GM23338 (cell line): ENCODE data around the gene INSL6. TPM values are rescaled to one million over a fixed set of nuclear protein-coding genes. Genes with fewer than 3 reads are reported as not detected.

ENCODE experiments used
- ATAC-seq: fragments of 200-7000 bp; cut with Tn5 transposase; 3 replicates; pipeline ENCODE4 v1.9.1; 2020
- DNase-seq: peaks from one replicate; pipeline ENCODE4 v3.0.0-alpha.2; 2015; ENCODE audit warnings: low spot score
- H2AFZ ChIP-seq: fragments of 200-600 bp; sonication (generic); 2 replicates; pipeline ENCODE4 v1.8.0; 2016; ENCODE audit warnings: antibody characterized with exemption, mild to moderate bottlenecking, moderate library complexity
- H3F3A ChIP-seq: fragments of 200-600 bp; sonication (generic); replicated peaks from 2 replicates; pipeline ENCODE4 v1.8.0; 2017; ENCODE audit warnings: antibody characterized with exemption, mixed run types, low read depth
- H3K27ac ChIP-seq: fragments of 200-600 bp; sonication (generic); 2 replicates; pipeline ENCODE4 v1.6.1; 2016; ENCODE audit warnings: low read depth
- H3K27me3 ChIP-seq: fragments of 200-600 bp; sonication (generic); 2 replicates; pipeline ENCODE4 v1.8.0; 2016; ENCODE audit warnings: mild to moderate bottlenecking, mixed run types, moderate library complexity; ENCODE audit not compliant: insufficient read depth
- H3K36me3 ChIP-seq: fragments of 200-600 bp; sonication (generic); 2 replicates; pipeline ENCODE4 v1.8.0; 2016; ENCODE audit warnings: mild to moderate bottlenecking; ENCODE audit not compliant: insufficient read depth
- H3K4me1 ChIP-seq: fragments of 200-600 bp; sonication (generic); 2 replicates; pipeline ENCODE4 v1.8.0; 2016; ENCODE audit warnings: mild to moderate bottlenecking, moderate library complexity; ENCODE audit not compliant: insufficient read depth
- H3K4me2 ChIP-seq: fragments of 200-600 bp; sonication (generic); 2 replicates; pipeline ENCODE4 v1.7.1; 2017; ENCODE audit warnings: mixed run types
- H3K4me3 ChIP-seq: fragments of 200-600 bp; sonication (generic); 2 replicates; pipeline ENCODE4 v1.6.1; 2016; ENCODE audit warnings: mixed run types
- H3K79me2 ChIP-seq: fragments of 200-600 bp; sonication (generic); replicated peaks from 2 replicates; pipeline ENCODE4 v1.8.0; 2017; ENCODE audit warnings: mild to moderate bottlenecking; ENCODE audit not compliant: insufficient read depth
- H3K9me2 ChIP-seq: fragments of 200-600 bp; sonication (generic); 2 replicates; pipeline ENCODE4 v1.8.0; 2017; ENCODE audit not compliant: insufficient read depth
- H4K20me1 ChIP-seq: fragments of 200-600 bp; sonication (generic); replicated peaks from 2 replicates; pipeline ENCODE4 v1.8.0; 2017; ENCODE audit warnings: mild to moderate bottlenecking; ENCODE audit not compliant: insufficient read depth
- H3K27ac Mint-ChIP-seq: 2 replicates; pipeline ENCODE4 v1.8.0; 2020; ENCODE audit warnings: inconsistent platforms, mild to moderate bottlenecking, moderate library complexity, mixed read lengths
- H3K27me3 Mint-ChIP-seq: 3 replicates; pipeline ENCODE4 v1.8.0; 2022; ENCODE audit warnings: low read depth, mild to moderate bottlenecking, moderate library complexity, mixed read lengths, inconsistent platforms; ENCODE audit not compliant: insufficient read depth, poor library complexity
- H3K36me3 Mint-ChIP-seq: 3 replicates; pipeline ENCODE4 v1.8.0; 2021; ENCODE audit warnings: low read depth, mild to moderate bottlenecking, inconsistent platforms, moderate library complexity, mixed read lengths
- H3K4me1 Mint-ChIP-seq: 3 replicates; pipeline ENCODE4 v1.8.0; 2020; ENCODE audit warnings: mild to moderate bottlenecking, inconsistent platforms, mixed read lengths
- H3K4me3 Mint-ChIP-seq: 3 replicates; pipeline ENCODE4 v1.8.0; 2021; ENCODE audit warnings: moderate library complexity, mild to moderate bottlenecking, inconsistent platforms, mixed read lengths
- H3K9me3 Mint-ChIP-seq: 3 replicates; pipeline ENCODE4 v1.8.0; 2020; ENCODE audit warnings: moderate library complexity, mild to moderate bottlenecking, inconsistent platforms, mixed read lengths
- CREB1 ChIP-seq: fragments of 250-450 bp; sonication (Bioruptor Pico); IDR thresholded peaks from 2 replicates; pipeline ENCODE4 v1.5.0; 2020; ENCODE audit warnings: low read depth, mild to moderate bottlenecking, moderate library complexity
- EZH2phosphoT487 ChIP-seq: fragments of 200-600 bp; sonication (generic); IDR thresholded peaks from one replicate; pipeline ENCODE4 v1.8.1; 2018; ENCODE audit warnings: antibody characterized with exemption; ENCODE audit not compliant: unreplicated experiment
- JUNB ChIP-seq: IDR thresholded peaks from one replicate; pipeline ENCODE4 v1.6.1; 2016; ENCODE audit warnings: antibody characterized with exemption; ENCODE audit not compliant: unreplicated experiment
- NANOG ChIP-seq: IDR thresholded peaks from 2 replicates; pipeline ENCODE4 v1.6.1; 2016; ENCODE audit warnings: antibody characterized with exemption, borderline replicate concordance
- POLR2AphosphoS5 ChIP-seq: IDR thresholded peaks from 2 replicates; pipeline ENCODE4 v1.6.1; 2016; ENCODE audit warnings: antibody characterized with exemption, low read depth
- ZNF114 ChIP-seq: fragments of 250-450 bp; sonication (Bioruptor Pico); IDR thresholded peaks from 2 replicates; pipeline ENCODE4 v1.5.0; 2020; ENCODE audit warnings: mild to moderate bottlenecking, moderate library complexity
- ZNF331 ChIP-seq: fragments of 250-450 bp; sonication (Bioruptor Pico); IDR thresholded peaks from 2 replicates; pipeline ENCODE4 v1.5.0; 2020; ENCODE audit warnings: low read depth, mild to moderate bottlenecking, moderate library complexity
- polyA plus RNA-seq: library from polyadenylated mRNA; unstranded; fragments of >200 nt; fragmentation: Nextera tagmentation; extraction: Ambion mirVana; gene quantifications from 2 replicates; pipeline ENCODE4 v1.2.1, GENCODE V29; 2016
- total RNA-seq: library from RNA; depleted of rRNA; stranded (reverse); fragments of >200 nt; shearing (Covaris generic); gene quantifications from 2 replicates; pipeline ENCODE4 v1.2.3, GENCODE V29; 2014
- TF ChIP-seq, protein P1 (sequence below): IDR thresholded peaks from 2 replicates; pipeline ENCODE4 v1.6.1; 2016; ENCODE audit warnings: antibody characterized with exemption
- TF ChIP-seq, protein P2 (sequence below): IDR thresholded peaks from one replicate; pipeline ENCODE4 v1.6.1; 2018; ENCODE audit warnings: antibody characterized with exemption; ENCODE audit not compliant: unreplicated experiment

The INSL6 gene
- total and polyA plus RNA-seq, 2 experiments from 2014 or later, result not detected

GRCh38 chr9:5122116-5122515, 63.3 kb downstream of the INSL6 start:
- no peaks in the 10 kb centered on the region for H3K27me3 Mint-ChIP-seq
- ATAC-seq, result no peak

DNA sequence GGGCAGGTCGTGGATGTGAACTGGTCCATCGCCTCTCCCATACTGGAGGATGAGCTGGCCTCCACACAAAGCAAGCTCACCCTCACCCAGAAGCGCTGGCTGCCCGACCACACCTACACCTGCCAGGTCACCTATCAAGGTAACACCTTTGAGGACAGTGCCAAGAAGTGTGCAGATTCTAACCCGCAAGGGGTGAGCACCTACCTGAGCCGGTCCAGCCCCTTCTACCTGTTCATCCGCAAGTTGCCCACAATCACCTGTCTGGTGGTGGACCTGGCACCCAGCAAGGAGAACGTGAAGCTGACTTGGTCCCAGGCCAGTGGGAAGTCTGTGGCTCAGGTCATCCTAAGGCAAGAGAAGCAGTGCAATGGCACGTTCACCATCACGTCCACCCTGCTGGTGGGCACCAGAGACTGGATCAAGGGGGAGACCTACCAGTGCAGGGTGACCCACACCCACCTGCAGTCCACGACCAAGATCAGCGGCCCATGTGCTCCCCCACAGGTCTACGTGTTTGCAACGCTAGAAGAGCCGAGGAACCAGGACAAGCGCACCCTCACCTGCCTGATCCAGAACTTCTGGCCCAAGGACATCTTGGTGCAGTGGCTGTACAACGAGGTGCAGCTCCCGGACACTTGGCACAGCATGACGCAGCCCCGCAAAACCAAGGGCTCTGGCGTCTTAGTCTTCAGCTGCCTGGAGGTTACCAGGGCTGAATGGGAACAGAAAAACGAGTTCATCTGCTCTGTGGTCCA, 71.3 kb downstream of the INSL6 start:
- H3K27me3 ChIP-seq, result no peaks in the 10 kb centered on the region
- peaks cover 8% of the 10 kb centered on the region; the same call in 2 of the 3 replicates for H3K36me3 Mint-ChIP-seq
- H3K9me3 Mint-ChIP-seq, result 0 out of 3 replicates have a peak, but pooled peaks cover 4% of the 10 kb centered on the region
- DNase-seq (no peak), ATAC-seq (no peak)
- no peak overlapping the region for H3K4me2 ChIP-seq
- H3K27ac Mint-ChIP-seq, result no peak overlapping the region
- H3K36me3 ChIP-seq, result no peaks in the 10 kb centered on the region
- no peak overlapping the region for H2AFZ ChIP-seq
- no peaks in the 10 kb centered on the region for H3F3A ChIP-seq
- no peak overlapping the region for H3K27ac ChIP-seq
- no peaks in the 10 kb centered on the region for H3K4me1 Mint-ChIP-seq
- no peaks in the 10 kb centered on the region for H3K79me2 ChIP-seq
- H3K4me3 Mint-ChIP-seq, result no peak overlapping the region
- no peaks in the 10 kb centered on the region for H4K20me1 ChIP-seq
- no peaks in the 10 kb centered on the region for H3K9me2 ChIP-seq
- no peaks in the 10 kb centered on the region for H3K4me1 ChIP-seq
- no peak overlapping the region for H3K4me3 ChIP-seq
- H3K27me3 Mint-ChIP-seq, result no peaks in the 10 kb centered on the region
- TF ChIP-seq EZH2phosphoT487, result no peak
- no peak for TF ChIP-seq POLR2AphosphoS5
- TF ChIP-seq ZNF331 (CRISPR knock-in tag), result no peak
- no peak for TF ChIP-seq ZNF114 (CRISPR knock-in tag)
- no peak for TF ChIP-seq CREB1
- no peak for TF ChIP-seq NANOG
- TF ChIP-seq, protein P1, sequence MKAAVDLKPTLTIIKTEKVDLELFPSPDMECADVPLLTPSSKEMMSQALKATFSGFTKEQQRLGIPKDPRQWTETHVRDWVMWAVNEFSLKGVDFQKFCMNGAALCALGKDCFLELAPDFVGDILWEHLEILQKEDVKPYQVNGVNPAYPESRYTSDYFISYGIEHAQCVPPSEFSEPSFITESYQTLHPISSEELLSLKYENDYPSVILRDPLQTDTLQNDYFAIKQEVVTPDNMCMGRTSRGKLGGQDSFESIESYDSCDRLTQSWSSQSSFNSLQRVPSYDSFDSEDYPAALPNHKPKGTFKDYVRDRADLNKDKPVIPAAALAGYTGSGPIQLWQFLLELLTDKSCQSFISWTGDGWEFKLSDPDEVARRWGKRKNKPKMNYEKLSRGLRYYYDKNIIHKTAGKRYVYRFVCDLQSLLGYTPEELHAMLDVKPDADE, result no peak

More at GRCh38 chr9:5122116-5122515, 63.3 kb downstream of the INSL6 start:
- H2AFZ ChIP-seq, result no peak overlapping the region
- Mint-ChIP-seq H3K9me3 (no peaks in the 10 kb centered on the region), H3K4me3 (no peak overlapping the region), H3K4me1 (no peaks in the 10 kb centered on the region), H3K36me3 (no peaks in the 10 kb centered on the region), H3K27ac (no peak overlapping the region)
- H3K79me2 ChIP-seq, result no peaks in the 10 kb centered on the region
- H3F3A ChIP-seq, result no peaks in the 10 kb centered on the region
- H3K9me2 ChIP-seq, result no peaks in the 10 kb centered on the region
- H3K4me1 ChIP-seq, result no peaks in the 10 kb centered on the region; the same call in 1 of the 2 replicates
- no peaks in the 10 kb centered on the region for H3K27me3 ChIP-seq
- TF ChIP-seq NANOG (no peak), JUNB (no peak)
- TF ChIP-seq, protein P2, sequence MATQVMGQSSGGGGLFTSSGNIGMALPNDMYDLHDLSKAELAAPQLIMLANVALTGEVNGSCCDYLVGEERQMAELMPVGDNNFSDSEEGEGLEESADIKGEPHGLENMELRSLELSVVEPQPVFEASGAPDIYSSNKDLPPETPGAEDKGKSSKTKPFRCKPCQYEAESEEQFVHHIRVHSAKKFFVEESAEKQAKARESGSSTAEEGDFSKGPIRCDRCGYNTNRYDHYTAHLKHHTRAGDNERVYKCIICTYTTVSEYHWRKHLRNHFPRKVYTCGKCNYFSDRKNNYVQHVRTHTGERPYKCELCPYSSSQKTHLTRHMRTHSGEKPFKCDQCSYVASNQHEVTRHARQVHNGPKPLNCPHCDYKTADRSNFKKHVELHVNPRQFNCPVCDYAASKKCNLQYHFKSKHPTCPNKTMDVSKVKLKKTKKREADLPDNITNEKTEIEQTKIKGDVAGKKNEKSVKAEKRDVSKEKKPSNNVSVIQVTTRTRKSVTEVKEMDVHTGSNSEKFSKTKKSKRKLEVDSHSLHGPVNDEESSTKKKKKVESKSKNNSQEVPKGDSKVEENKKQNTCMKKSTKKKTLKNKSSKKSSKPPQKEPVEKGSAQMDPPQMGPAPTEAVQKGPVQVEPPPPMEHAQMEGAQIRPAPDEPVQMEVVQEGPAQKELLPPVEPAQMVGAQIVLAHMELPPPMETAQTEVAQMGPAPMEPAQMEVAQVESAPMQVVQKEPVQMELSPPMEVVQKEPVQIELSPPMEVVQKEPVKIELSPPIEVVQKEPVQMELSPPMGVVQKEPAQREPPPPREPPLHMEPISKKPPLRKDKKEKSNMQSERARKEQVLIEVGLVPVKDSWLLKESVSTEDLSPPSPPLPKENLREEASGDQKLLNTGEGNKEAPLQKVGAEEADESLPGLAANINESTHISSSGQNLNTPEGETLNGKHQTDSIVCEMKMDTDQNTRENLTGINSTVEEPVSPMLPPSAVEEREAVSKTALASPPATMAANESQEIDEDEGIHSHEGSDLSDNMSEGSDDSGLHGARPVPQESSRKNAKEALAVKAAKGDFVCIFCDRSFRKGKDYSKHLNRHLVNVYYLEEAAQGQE, result no peak
- no peak for DNase-seq
- H4K20me1 ChIP-seq, result no peaks in the 10 kb centered on the region
- no peak overlapping the region for H3K27ac ChIP-seq
- H3K36me3 ChIP-seq, result no peaks in the 10 kb centered on the region
- no peak overlapping the region for H3K4me2 ChIP-seq
- no peak overlapping the region for H3K4me3 ChIP-seq
